ENCODE measurements around the gene ZNF70. TPM values are rescaled to one million over a fixed set of nuclear protein-coding genes. Genes with fewer than 3 reads are reported as not detected.

The ZNF70 gene
- total and polyA plus RNA-seq, 7 donors: 0.23 to 5.5 (median 2.6) TPM

DNA sequence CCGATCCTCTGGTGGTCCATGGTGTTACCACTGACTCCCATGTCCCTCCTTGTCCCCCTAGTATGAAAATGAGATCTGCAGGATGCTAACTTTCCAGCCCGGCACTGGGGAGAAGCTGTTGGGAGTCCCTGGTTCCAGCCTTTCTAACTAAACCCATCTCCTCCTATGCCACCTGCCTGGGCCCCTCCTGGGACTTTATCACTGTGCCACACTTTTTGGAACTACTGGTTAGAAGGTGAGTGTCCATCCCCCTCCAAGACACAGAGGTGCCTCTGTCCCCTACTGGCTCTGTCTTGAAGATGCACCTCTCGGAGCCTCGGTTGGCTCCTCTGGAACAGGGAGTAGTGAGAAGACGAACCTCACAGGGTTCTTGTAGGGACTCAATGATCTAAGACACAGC lies 60.2 kb downstream of the ZNF70 start, which contains the start of gene RGL4:
Gene RGL4 (plus strand): TSS at position 301 of the 400 bp plus-strand sequence. CDS start 1,018 bp downstream, outside the sequence.
- Histone ChIP-seq H3K27me3 (no peaks in the 10 kb centered on the region), H3K4me3 (no peak within 1 kb of the TSS), H3K9me3 (no peaks in the 10 kb centered on the region), H3K36me3 (peaks cover 3 to 53% (median 10%) of the 10 kb centered on the region in 4 donors), H3K4me1 (no peaks in the 10 kb centered on the region), H3K27ac (no peak within 1 kb of the TSS)
- intact Hi-C loops (cut with DNase I): no loop called here
- WGBS, 2 donors: 95 to 98% methylated on average over 5 of the region's 5 CpGs
- DNase-seq: no peak
- TF ChIP-seq CTCF (IDR thresholded peaks at IDR 0.05): no peak
- TF ChIP-seq POLR2A (IDR thresholded peaks at IDR 0.05): no peak
- TF ChIP-seq EP300 (IDR thresholded peaks at IDR 0.05): no peak
- TF ChIP-seq POLR2AphosphoS5 (IDR thresholded peaks at IDR 0.05): no peak

GRCh38 chr22:23689414-23689813 lies 61.5 kb downstream of the ZNF70 start:
- no peak for DNase-seq
- no peak overlapping the region for H3K27ac ChIP-seq
- peaks cover 0 to 40% (median 5%) of the 10 kb centered on the region in 4 donors for H3K36me3 ChIP-seq
- TF ChIP-seq POLR2AphosphoS5 (IDR thresholded peaks at IDR 0.05): no peak
- TF ChIP-seq CTCF (IDR thresholded peaks at IDR 0.05): no peak
- no peak for TF ChIP-seq POLR2A (IDR thresholded peaks at IDR 0.05)
- TF ChIP-seq EP300 (IDR thresholded peaks at IDR 0.05): no peak
- H3K4me1 ChIP-seq: no peaks in the 10 kb centered on the region
- H3K9me3 ChIP-seq: no peaks in the 10 kb centered on the region
- H3K4me3 ChIP-seq: no peak overlapping the region
- intact Hi-C loops (cut with DNase I): no loop called here
- H3K27me3 ChIP-seq: no peaks in the 10 kb centered on the region
- WGBS, 2 donors: 91 to 94% methylated on average over 7 of the region's 7 CpGs

Other genes with a start within 250 kb of the ZNF70 start
- not detected for gene IGLL1, start 170.8 kb downstream of the ZNF70 start, total RNA-seq
- gene IGLL1, start 170.8 kb downstream of the ZNF70 start, polyA plus RNA-seq: not detected
- gene DRICH1, start 118.8 kb downstream of the ZNF70 start, total RNA-seq: under 1 TPM in 1 of 4 donors, not detected in 3; 0.83 TPM
- gene DRICH1, start 118.8 kb downstream of the ZNF70 start, polyA plus RNA-seq: under 1 TPM in 1 of 3 donors, not detected in 2; 0.50 TPM
- gene RGL4, start 60.1 kb downstream of the ZNF70 start, total RNA-seq: not detected
- 1 to 10 TPM; 1.8 to 3.2 (median 2.8) TPM for gene RGL4, start 60.1 kb downstream of the ZNF70 start, polyA plus RNA-seq
- not detected for gene VPREB3, start 3.3 kb upstream of the ZNF70 start, total RNA-seq
- gene VPREB3, start 3.3 kb upstream of the ZNF70 start, polyA plus RNA-seq: 10 to 100 TPM in 1 of 3 donors, 1 to 10 TPM in 1, not detected in 1; 2.4 to 65.9 TPM
- gene C22orf15, start 11.9 kb upstream of the ZNF70 start, total RNA-seq: under 1 TPM in 1 of 4 donors, not detected in 3; 0.36 TPM
- gene C22orf15, start 11.9 kb upstream of the ZNF70 start, polyA plus RNA-seq: under 1 TPM in 1 of 3 donors, not detected in 2; 0.45 TPM
- gene CHCHD10, start 16.9 kb upstream of the ZNF70 start, total RNA-seq: 10 to 100 TPM in 3 of 4 donors, 1 to 10 TPM in 1; 5.7 to 51.5 (median 29.1) TPM
- 100 to 1,000 TPM; 272 to 336 (median 286) TPM for gene CHCHD10, start 16.9 kb upstream of the ZNF70 start, polyA plus RNA-seq
- gene MMP11, start 21.7 kb upstream of the ZNF70 start, total RNA-seq: 1 to 10 TPM; 4.6 to 9.9 (median 8.6) TPM
- 1 to 10 TPM in 1 of 3 donors, under 1 TPM in 1, not detected in 1; 0.60 to 4.4 TPM for gene MMP11, start 21.7 kb upstream of the ZNF70 start, polyA plus RNA-seq
- 10 to 100 TPM; 25.0 to 85.7 (median 45.5) TPM for gene SMARCB1, start 35.9 kb upstream of the ZNF70 start, total RNA-seq
- 10 to 100 TPM; 39.0 to 70.8 (median 43.9) TPM for gene SMARCB1, start 35.9 kb upstream of the ZNF70 start, polyA plus RNA-seq
- gene DERL3, start 87.9 kb upstream of the ZNF70 start, total RNA-seq: under 1 TPM in 2 of 4 donors, not detected in 2; 0.28 to 0.36 TPM
- 10 to 100 TPM in 1 of 3 donors, 1 to 10 TPM in 2; 1.8 to 18.3 (median 5.1) TPM for gene DERL3, start 87.9 kb upstream of the ZNF70 start, polyA plus RNA-seq
- gene SLC2A11, start 106.8 kb upstream of the ZNF70 start, total RNA-seq: 10 to 100 TPM; 13.8 to 23.5 (median 16.4) TPM
- gene SLC2A11, start 106.8 kb upstream of the ZNF70 start, polyA plus RNA-seq: 10 to 100 TPM in 1 of 3 donors, 1 to 10 TPM in 2; 4.8 to 12.5 (median 5.5) TPM
- 100 to 1,000 TPM; 159 to 296 (median 216) TPM for gene MIF, start 143.3 kb upstream of the ZNF70 start, total RNA-seq
- gene MIF, start 143.3 kb upstream of the ZNF70 start, polyA plus RNA-seq: 100 to 1,000 TPM; 333 to 684 (median 353) TPM
- 1 to 10 TPM in 3 of 4 donors, under 1 TPM in 1; 0.71 to 9.4 (median 3.6) TPM for gene GSTT2B, start 210.1 kb upstream of the ZNF70 start, total RNA-seq
- gene GSTT2B, start 210.1 kb upstream of the ZNF70 start, polyA plus RNA-seq: 1 to 10 TPM in 1 of 3 donors, not detected in 2; 6.7 TPM
- gene DDTL, start 215.8 kb upstream of the ZNF70 start, total RNA-seq: 1 to 10 TPM in 1 of 4 donors, under 1 TPM in 1, not detected in 2; 0.55 to 2.0 TPM
- gene DDTL, start 215.8 kb upstream of the ZNF70 start, polyA plus RNA-seq: 1 to 10 TPM; 1.2 to 7.3 (median 2.8) TPM
- gene DDT, start 223.3 kb upstream of the ZNF70 start, total RNA-seq: 100 to 1,000 TPM in 2 of 4 donors, 10 to 100 TPM in 2; 80.9 to 144 (median 111) TPM
- gene DDT, start 223.3 kb upstream of the ZNF70 start, polyA plus RNA-seq: 100 to 1,000 TPM; 261 to 640 (median 486) TPM
- not detected for gene GSTT2, start 229.0 kb upstream of the ZNF70 start, total RNA-seq
- 1 to 10 TPM in 2 of 3 donors, not detected in 1; 1.1 to 1.2 TPM for gene GSTT2, start 229.0 kb upstream of the ZNF70 start, polyA plus RNA-seq